Subcutaneous adipose tissue (tissue), 4 donors: Measurements from ENCODE around the gene ARRB1. TPM values are rescaled to one million over a fixed set of nuclear protein-coding genes. Genes with fewer than 3 reads are reported as not detected.

Experiments
- total RNA-seq, 4 donors: library from RNA; depleted of rRNA; stranded (reverse); fragments of >200 nt; gene quantifications; one replicate each; pipeline ENCODE4 v1.1.0, GENCODE V29; 2016
- TF ChIP-seq, protein P1 (sequence below): fragments of 450-650 bp; IDR thresholded peaks from one replicate; pipeline ENCODE4 v1.5.1; 2016; ENCODE audit warnings: low read depth, mild to moderate bottlenecking, control low read depth, antibody characterized with exemption, moderate library complexity

Gene ARRB1
- 100 to 1,000 TPM in 1 of 4 donors, 10 to 100 TPM in 3; 34.8 to 125 (median 63.0) TPM for total RNA-seq

DNA sequence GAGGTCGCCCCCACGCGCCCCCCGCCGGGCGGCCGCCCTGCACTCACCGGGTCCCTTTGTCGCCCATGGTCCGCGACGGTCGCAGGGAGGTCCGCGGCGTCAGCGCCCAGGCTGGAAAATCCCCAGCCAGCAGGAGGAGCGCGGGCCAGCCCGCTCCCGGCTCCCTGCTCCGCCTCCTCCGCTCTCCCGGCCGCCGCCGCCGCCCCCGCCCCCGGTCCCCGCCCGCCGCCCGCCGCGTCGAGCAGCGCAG, at the start of gene ARRB1:
ARRB1 (minus strand) TSS at position 121 of the 250 bp plus-strand sequence; CDS start at position 67, 54 bp downstream.
- TF ChIP-seq, protein P1, sequence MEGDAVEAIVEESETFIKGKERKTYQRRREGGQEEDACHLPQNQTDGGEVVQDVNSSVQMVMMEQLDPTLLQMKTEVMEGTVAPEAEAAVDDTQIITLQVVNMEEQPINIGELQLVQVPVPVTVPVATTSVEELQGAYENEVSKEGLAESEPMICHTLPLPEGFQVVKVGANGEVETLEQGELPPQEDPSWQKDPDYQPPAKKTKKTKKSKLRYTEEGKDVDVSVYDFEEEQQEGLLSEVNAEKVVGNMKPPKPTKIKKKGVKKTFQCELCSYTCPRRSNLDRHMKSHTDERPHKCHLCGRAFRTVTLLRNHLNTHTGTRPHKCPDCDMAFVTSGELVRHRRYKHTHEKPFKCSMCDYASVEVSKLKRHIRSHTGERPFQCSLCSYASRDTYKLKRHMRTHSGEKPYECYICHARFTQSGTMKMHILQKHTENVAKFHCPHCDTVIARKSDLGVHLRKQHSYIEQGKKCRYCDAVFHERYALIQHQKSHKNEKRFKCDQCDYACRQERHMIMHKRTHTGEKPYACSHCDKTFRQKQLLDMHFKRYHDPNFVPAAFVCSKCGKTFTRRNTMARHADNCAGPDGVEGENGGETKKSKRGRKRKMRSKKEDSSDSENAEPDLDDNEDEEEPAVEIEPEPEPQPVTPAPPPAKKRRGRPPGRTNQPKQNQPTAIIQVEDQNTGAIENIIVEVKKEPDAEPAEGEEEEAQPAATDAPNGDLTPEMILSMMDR, result no peak

DNA sequence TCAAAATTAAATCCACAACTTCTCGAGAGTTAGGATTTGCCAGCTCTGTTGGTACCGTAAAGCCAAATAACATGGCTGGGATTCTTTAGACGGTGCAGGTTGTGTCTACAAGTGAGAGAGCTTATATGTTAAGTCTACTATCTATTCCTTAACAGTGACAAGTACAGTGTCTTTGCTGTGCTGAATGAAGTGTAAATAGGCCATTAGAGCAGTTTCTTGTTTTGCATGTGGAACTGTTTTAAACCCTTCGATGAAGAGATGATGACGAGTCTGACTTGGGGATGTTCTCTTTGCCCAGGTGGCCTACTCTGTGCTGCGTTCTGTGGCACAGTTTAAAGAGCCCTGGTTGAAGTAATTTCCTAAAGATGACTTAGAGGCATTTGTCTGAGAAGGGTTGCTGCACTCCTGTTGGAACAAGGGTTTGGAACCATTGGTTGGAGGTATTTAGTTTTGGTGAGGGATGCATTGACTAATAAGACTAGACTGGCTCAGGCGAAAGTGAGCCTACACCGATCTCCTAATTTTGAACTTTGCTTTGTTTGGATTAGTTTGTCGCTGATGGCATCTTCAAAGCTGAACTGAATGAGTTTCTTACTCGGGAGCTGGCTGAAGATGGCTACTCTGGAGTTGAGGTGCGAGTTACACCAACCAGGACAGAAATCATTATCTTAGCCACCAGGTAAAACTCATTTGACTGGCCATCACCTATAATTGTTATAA, 48.8 kb upstream of the ARRB1 start:
- TF ChIP-seq, protein P1, result no peak

DNA sequence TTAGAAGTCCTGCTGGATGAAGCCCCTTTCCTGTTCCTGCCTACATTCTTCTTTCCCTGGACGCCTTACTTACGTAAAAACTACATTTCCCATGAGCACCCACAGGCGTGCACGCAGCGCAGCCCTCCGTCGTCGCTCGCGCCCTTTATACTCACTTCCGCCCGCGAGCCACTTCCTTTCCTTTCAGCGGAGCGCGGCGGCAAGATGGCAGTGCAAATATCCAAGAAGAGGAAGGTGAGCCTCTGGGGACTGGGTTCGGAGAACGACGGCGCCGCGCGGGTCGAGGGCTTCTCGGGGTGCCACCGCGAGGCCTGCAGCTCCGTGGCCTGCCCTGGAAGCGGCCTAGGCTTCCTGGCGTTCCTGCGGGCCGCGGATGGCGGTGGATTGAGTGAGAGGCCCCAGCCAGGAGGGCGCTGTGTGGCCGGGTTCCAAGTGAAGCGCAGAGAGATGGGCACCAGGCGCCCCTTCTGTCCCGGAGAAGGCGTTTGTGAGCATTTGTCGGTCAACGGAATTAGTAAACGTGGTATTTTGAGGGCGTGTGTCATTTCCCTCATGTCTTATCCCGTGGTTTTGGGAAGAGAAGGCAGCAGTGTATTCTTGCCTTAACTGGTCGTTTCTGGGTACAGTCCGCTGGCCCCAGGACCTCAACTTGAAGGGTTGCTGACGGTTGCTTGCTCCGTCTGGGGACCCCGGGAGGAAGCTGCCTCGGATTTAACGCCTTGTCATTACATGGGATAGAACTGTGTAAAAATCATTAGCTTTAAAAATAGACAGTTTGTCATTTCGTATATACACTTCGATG, 48.1 kb upstream of the ARRB1 start, which contains the start of gene RPS3:
RPS3 (plus strand) TSS at position 175 of the 802 bp plus-strand sequence; CDS start at position 205, 30 bp downstream.
- TF ChIP-seq, protein P1, result no peak

DNA sequence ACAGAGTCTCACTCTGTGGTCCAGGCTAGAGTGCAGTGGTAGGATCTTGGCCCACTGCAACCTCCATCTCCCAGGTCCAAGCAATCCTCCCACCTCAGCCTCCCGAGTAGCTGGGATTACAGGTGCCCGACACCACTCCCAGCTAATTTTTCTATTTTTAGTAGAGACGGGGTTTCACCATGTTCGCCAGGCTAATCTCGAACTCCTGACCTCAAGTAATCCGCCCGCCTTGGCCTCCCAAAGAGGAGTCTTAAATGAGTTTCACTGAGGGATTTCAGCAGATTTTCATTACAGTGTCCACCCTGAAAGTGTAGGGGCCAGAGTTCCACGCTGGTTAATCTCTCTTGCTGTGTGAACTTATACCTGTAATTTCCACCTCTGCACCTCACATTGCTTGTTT, 47.4 kb upstream of the ARRB1 start:
- TF ChIP-seq, protein P1, result no peak

DNA sequence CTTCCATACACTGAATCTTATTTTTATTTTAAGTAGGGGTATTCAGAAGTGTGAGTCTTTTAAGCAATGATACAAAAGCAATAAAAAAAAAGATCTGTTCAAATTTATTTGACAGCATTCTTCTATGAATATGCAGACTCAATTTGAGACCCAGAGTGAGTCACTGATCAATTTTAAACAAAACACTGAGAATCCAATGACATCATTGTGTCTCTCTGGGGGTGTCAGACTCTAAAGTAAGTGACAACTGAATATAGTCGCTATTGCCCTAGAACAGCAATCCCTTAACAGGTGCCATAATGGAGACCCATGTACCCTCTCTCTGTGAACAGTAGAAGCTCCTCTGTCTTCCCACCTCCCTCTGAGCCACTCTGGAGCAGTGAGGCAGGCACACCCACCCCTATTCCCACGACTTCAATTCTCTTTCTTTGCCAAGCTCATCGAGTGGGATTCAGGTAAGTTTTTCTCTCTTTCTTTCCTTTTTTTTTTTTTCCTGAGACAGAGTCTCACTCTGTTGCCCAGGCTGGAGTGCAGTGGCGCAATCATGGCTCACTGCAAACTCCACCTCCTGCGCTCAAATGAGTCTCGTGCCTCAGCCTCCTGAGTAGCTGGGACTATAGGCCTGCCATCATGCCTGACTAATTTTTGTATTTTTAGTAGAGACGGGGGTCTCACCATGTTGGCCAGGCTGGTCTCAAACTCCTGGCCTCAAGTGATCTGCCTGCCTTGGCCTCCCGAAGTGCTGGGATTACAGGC, 42.8 kb upstream of the ARRB1 start:
- TF ChIP-seq, protein P1, result no peak

DNA sequence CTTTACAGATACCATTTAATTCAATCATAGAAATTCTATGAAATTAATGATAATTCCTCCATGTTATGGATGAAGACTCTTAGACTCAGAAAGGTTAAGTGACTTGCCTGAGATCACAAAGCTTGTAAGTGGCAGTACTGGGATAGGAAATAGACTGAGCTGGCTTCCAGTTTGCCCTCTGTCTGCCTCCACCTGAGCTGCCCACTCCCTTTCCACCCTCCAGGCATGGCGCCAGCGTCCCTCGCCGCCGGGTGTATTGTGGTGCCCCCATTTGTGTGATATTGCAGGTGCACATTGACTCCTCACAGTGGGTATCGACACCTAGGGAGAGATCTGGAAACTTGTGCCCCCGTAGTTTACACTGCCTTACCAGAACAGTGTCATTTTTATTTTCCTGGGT, 38.5 kb upstream of the ARRB1 start:
- TF ChIP-seq, protein P1, result no peak

DNA sequence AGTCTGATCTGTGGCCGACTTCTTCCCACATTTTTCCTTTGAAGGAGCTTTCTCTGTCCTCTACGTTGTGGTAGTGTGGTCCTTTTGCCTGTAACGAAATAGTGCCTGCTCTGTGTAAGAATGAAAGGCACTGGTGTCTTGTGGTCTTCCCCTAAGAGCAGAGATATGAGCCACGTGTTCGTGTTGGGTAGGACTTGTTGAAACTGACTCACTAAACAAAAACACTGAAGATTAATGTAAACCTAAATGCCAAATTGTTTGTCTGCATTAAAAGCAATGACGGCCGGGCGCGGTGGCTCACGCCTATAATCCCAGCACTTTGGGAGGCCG, 37.8 kb upstream of the ARRB1 start:
- TF ChIP-seq, protein P1, result no peak
